GM21825 (cell line): ENCODE results near the gene VPS54.
A peak's percentile ranks its signal among the peaks of the same experiment; 100 is the strongest.

Experiments used
- ATAC-seq: cut with Tn5 transposase; IDR thresholded peaks from one replicate; pipeline ENCODE4 v1.9.1; 2021; ENCODE audit warnings: mild to moderate bottlenecking, moderate library complexity; ENCODE audit not compliant: unreplicated experiment

Gene VPS54

DNA sequence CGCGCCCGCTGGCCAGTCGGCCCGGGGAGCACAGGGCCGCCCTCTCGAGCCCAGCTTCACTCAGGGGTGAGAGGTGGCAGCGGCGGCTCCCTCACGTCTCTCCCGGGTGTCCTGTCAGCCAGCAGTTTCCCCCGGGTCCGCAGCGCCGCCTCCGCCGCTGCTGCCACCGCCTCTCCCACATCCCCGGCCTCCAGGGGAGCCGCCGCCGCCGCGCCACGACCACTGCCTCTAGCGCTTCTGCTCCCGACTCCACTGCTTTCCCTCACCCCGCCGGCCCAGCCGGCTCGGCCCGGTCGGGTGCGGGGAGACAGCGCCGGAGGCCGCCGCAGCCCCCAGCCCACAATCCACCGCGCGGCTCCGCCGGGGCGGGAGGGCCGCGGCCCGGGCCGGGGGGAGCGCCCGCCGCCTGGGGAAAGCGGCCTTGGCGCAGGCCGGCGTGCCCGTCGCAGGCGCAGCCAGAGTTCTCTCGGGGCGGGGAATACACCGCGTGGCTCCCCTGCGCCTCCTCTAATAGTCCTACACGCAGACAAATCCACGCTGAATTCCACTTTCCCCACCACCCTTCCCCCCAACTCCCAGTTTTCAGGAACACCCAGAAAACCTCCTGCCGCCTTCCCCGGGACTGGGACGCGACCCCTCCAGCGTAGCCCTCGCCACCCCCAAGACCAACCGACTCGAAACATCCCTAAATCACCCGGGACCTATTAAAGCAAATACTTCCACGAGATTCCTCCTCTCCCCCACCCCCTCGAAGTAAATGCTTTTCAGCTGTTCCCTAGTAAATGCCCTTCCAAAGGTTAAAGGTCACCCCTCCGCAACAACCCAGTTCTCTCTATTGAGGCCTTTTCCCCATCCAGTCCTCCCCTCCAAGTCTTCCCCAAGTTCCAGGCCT lies at the start of gene VPS54:
TSS of gene VPS54 (minus strand) at position 346 of the 892 bp plus-strand sequence. CDS start 35,429 bp downstream, outside the sequence.
- ATAC-seq, result peak; percentile 53

DNA sequence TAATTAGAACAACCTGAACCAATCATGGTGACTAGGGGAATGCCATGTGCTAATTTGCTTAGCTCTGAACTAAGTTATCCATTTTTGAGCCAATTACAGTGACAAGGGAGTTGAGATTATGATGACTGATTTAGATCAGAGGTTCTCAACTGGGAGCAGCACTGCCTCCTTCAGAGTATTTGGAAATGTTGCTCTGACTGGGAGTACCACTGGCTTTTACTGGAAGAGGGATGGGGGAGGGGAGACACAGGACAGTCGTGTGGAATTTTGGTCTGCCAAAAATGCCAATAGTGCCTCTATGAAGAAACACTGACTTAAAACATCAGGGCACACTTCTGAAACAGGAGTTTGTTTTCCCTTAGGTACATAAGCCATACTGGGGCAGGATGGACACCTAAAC lies 48.1 kb upstream of the VPS54 start:
- no peak for ATAC-seq

DNA sequence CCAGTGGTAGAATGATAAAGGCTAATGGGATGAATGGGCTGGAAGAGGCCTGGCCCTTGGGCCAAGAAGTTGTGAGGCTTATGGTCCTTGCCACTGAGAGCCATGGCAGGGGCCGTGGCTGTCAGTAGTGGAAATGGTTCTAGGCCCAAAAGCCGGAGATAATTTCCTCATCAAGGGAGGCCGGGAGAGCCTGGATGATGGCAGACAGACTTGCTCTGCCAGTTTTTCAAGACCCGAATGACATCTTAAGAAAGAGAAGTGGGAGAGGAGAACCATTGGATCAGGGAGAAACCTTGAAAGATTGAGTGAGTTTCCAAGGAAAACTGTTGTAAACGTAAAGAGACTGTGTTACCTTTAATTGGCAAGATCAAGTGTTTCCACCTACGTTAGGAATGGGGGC lies 46.3 kb upstream of the VPS54 start:
- ATAC-seq, result no peak

DNA sequence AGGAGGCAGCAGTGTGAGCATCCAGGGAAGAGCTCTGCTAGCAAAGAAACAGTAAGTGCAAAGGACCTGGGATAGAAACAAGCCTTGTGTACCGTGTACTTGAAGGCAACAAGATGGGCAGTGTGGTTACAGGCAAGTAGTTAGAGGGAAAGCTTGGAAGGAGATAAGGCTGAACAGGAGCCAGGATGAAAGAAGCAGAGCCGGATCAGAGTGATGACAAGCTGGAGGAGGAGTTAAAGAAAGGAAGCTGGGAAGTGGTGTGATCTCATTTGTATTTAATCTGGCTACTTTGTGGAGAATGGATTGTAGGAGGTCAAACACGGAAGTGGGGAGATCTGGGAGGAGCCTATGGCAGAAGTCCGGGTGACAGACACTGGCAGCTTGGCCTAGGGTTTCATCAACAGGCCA lies 44.7 kb upstream of the VPS54 start:
- ATAC-seq, result no peak

GRCh38 chr2:64063454-64063853 lies 44.2 kb upstream of the VPS54 start:
- ATAC-seq, result no peak

- no peak for ATAC-seq
Observed at GRCh38 chr2:64062840-64063239, 43.6 kb upstream of the VPS54 start.

GRCh38 chr2:64059270-64059669 lies 40.0 kb upstream of the VPS54 start:
- ATAC-seq, result no peak

DNA sequence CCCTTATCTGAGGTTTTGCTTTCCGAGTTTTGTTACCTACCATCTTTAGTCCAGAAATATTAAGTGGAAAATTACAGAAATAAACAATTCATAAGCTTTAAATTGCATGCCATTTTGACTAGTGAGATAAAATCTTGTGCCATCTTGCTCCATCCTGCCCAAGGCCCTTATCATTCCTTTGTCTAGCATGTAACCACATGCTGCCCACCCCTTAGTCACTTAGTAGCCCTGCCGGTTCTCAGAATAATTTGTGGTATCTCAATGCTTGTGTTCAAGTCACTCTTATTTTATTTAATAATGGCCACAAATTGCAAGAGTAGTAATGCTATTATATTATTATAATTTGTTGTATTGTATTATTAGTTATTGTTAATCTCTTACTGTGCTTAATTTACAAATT lies 36.8 kb upstream of the VPS54 start:
- no peak for ATAC-seq

DNA sequence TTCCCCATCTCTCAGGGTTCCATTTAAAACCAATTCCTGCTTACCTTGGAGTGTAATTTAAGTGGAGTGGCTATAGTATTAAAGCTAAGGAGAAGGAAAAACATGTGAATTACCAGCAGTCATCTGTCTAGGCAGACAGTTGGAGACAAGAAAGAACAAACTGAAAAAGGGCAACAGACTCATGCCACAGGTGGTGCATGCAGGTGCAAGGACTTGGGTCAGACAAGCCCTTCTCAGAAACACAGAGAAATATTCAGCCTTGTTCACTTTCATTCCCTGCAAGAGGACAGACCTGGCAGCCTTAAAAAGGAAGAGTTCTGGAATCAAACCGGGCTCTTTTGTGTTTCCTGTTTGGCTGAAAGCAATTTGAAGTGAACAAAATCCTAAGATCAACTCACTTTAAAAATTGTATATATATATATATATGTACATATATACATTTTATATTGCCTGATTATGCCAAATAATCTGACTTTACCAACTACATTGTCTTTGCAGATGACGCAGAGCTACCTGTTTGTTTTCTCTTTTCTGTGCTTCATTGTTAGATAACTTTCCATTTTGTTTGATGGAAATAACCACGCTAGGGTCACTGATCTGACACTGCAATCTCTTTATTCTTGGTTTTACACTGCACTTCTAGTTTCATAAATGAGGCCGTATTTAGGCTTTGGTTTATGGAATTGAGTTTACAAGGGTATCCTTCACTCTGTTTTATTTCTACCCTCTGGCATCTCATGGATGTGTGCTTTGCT lies 35.1 kb upstream of the VPS54 start:
- no peak for ATAC-seq

GRCh38 chr2:64052463-64053241 lies 33.4 kb upstream of the VPS54 start:
- no peak for ATAC-seq

DNA sequence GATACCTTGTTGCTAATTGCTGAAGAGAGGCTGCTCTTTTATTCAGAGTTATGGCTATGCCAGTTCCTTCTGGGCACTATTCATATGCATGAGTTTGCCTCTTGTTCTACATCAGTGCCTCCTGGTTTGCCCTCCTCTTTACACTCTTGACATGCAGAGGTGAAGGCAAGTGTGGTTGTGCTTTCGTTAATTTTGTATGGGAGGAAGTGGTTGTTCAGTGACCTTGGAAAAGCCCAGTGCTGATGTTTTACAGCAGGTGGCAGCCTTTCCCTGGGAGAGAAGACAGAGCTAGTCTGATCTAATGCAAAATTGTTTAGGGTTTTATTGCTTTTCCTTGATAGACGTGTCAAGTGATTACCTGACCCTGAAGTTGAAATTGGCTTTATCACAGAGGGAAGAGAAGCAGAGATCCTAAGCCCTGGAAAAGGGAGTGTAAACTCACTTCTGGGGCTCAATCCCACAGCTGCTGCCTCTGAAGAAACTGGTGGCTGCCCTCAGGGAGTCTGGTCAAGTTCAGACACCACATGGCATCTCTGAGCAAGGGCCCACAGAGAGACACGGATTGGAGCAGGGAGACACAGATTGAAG lies 30.5 kb upstream of the VPS54 start:
- ATAC-seq, result peak; percentile 86

- no peak for ATAC-seq
Observed at GRCh38 chr2:64045938-64046337, 26.7 kb upstream of the VPS54 start.

DNA sequence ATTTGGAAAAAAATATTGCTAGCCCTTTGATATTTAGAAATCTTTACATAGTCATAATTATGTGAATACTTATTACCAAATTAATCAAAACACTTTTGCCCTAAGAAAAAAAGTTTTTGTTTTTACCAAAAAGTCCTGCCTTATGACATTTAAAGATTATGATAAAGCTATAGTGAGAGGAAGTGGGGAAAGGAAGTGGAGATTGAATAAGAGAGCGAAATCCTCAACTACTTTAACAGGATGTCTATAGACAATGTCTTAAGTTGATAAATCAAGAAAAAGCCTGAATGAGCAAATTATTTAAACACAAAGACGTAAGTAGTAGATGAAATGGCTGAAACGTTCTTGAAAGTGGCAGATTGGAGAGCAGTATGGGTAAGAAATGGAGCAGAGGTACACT lies 20.9 kb upstream of the VPS54 start:
- ATAC-seq, result no peak

GRCh38 chr2:64036034-64036705 lies 16.9 kb upstream of the VPS54 start:
- ATAC-seq, result peak; percentile 90

- no peak for ATAC-seq
Observed at GRCh38 chr2:64035072-64035942, 16.1 kb upstream of the VPS54 start.

GRCh38 chr2:64029116-64029665 lies 10.0 kb upstream of the VPS54 start:
- ATAC-seq, result no peak

DNA sequence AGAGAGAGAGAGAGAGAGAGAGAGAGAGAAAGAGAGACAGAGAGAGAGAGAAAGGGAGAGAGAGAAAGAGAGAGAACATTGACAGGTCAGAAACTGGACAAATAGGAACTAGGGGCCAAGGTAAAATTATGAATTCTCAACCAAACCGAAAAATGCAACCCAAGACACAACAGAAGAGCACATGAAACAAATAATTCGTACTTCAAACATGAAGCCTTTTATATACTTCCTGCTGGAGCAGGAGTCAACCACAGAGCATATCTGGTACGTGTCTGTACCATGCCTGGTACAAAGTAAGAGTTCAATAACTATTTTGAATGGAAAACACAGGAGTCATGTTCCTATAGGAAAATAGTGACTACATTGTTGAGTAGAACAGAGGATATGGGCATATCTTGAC lies 6.5 kb upstream of the VPS54 start:
- ATAC-seq, result no peak

- no peak for ATAC-seq
Observed at GRCh38 chr2:64024259-64024949, 5.2 kb upstream of the VPS54 start.
